GM10248 (cell line): ENCODE results near the gene DISC1.

ENCODE experiments used
- CTCF ChIA-PET: fragments of 300-600 bp; sonication (Branson Sonifier 250); formaldehyde crosslinking; extraction: SDS; loops from one replicate; lab custom pipeline; 2021; ENCODE audit warnings: antibody characterized with exemption; lab: Yijun Ruan, JAX
- POLR2A ChIA-PET: fragments of 350-650 bp; sonication (Branson Sonifier 250); formaldehyde crosslinking; extraction: SDS; loops from one replicate; lab custom pipeline; 2020; ENCODE audit warnings: antibody characterized with exemption; lab: Yijun Ruan, JAX
- DNase-seq: peaks from one replicate; pipeline ENCODE4 v3.0.0; 2012; ENCODE audit errors: extremely low spot score
- CTCF ChIP-seq: IDR thresholded peaks from 2 replicates; pipeline ENCODE4 v1.5.1; 2012; ENCODE audit warnings: mild to moderate bottlenecking, low read depth; ENCODE audit errors: extremely low read depth, missing control alignments, control extremely low read depth

DISC1 gene

GRCh38 chr1:232045139-232045994 is 418.8 kb downstream of the DISC1 start:
- CTCF ChIA-PET, result no interaction called here
- DNase-seq, result no peak

GRCh38 chr1:232046451-232047306 is 420.1 kb downstream of the DISC1 start:
- CTCF ChIA-PET, result no interaction called here
- no peak for TF ChIP-seq CTCF
- POLR2A ChIA-PET, result no interaction called here
- no peak for DNase-seq

More at GRCh38 chr1:232045139-232045994, 418.8 kb downstream of the DISC1 start:
- POLR2A ChIA-PET, result no interaction called here
- TF ChIP-seq CTCF, result no peak

- ChIA-PET CTCF (no interaction called here), POLR2A (no interaction called here)
- TF ChIP-seq CTCF, result no peak
- no peak for DNase-seq
Measured at GRCh38 chr1:232047473-232047872, 420.9 kb downstream of the DISC1 start.

- CTCF ChIA-PET, result no interaction called here
- TF ChIP-seq CTCF, result no peak
- POLR2A ChIA-PET, result no interaction called here
- no peak for DNase-seq
Measured at GRCh38 chr1:232048481-232048880, 421.9 kb downstream of the DISC1 start.

- TF ChIP-seq CTCF, result no peak
- DNase-seq, result no peak
- ChIA-PET CTCF (no interaction called here), POLR2A (no interaction called here)
Measured at GRCh38 chr1:232049335-232049734, 422.7 kb downstream of the DISC1 start.

- TF ChIP-seq CTCF, result no peak
- ChIA-PET POLR2A (no interaction called here), CTCF (interaction anchor here (1.4 kb wide), 1 partner anchor 38 kb away, joined by 3 read pairs; no protein-coding TSS in a partner anchor)
- DNase-seq, result no peak
Measured at GRCh38 chr1:232057217-232057895, 430.8 kb downstream of the DISC1 start.
